ENCODE results near the gene HORMAD2.

- TF ChIP-seq EZH2phosphoT487 (IDR thresholded peaks at IDR 0.05; ENCODE audit: insufficient read depth, low read depth) (no peak), EZH2 (IDR thresholded peaks at IDR 0.05; ENCODE audit: insufficient read depth, poor library complexity, severe bottlenecking) (no peak)
Measured at GRCh38 chr22:30198152-30198825, 118.0 kb downstream of the HORMAD2 start.
